Caki2 (cell line): Measurements from ENCODE around the gene RTN4RL2. TPM values are rescaled to one million over a fixed set of nuclear protein-coding genes. Genes with fewer than 3 reads are reported as not detected.
"Not testable (repeated sequence)": the region's sequence is repeated elsewhere in the genome, so short reads cannot be mapped to it uniquely, and the experiment has no call there.

ENCODE experiments used
- DNase-seq: peaks from one replicate; pipeline ENCODE4 v3.0.0-alpha.2; 2015; ENCODE audit warnings: low read depth
- in situ Hi-C: cut with HindIII; loops from 2 replicates; pipeline ENCODE4 v1.10.0; 2016; ENCODE audit warnings: low sequenced_read_pairs, low pct_unique_long_range_greater_than_20kb, mixed read lengths
- total RNA-seq: library from RNA; depleted of rRNA; stranded (reverse); fragments of >200 nt; shearing (Covaris generic); gene quantifications from 2 replicates; pipeline ENCODE4 v1.2.3, GENCODE V29; 2014; ENCODE audit warnings: low replicate concordance

The RTN4RL2 gene
- total RNA-seq, 1 experiment from 2014 or later = not detected

- no peak for DNase-seq
- in situ Hi-C loops = no loop called here
Measured at GRCh38 chr11:57429946-57430345, 30.4 kb upstream of the RTN4RL2 start.

GRCh38 chr11:57430952-57431351 lies 29.4 kb upstream of the RTN4RL2 start:
- DNase-seq = no peak

GRCh38 chr11:57432149-57432561 lies 28.2 kb upstream of the RTN4RL2 start:
- no peak for DNase-seq
- in situ Hi-C loops = no loop called here

More at GRCh38 chr11:57430952-57431351, 29.4 kb upstream of the RTN4RL2 start:
- in situ Hi-C loops = no loop called here

- DNase-seq = no peak
- in situ Hi-C loops = no loop called here
Measured at GRCh38 chr11:57432714-57433163, 27.6 kb upstream of the RTN4RL2 start.

DNA sequence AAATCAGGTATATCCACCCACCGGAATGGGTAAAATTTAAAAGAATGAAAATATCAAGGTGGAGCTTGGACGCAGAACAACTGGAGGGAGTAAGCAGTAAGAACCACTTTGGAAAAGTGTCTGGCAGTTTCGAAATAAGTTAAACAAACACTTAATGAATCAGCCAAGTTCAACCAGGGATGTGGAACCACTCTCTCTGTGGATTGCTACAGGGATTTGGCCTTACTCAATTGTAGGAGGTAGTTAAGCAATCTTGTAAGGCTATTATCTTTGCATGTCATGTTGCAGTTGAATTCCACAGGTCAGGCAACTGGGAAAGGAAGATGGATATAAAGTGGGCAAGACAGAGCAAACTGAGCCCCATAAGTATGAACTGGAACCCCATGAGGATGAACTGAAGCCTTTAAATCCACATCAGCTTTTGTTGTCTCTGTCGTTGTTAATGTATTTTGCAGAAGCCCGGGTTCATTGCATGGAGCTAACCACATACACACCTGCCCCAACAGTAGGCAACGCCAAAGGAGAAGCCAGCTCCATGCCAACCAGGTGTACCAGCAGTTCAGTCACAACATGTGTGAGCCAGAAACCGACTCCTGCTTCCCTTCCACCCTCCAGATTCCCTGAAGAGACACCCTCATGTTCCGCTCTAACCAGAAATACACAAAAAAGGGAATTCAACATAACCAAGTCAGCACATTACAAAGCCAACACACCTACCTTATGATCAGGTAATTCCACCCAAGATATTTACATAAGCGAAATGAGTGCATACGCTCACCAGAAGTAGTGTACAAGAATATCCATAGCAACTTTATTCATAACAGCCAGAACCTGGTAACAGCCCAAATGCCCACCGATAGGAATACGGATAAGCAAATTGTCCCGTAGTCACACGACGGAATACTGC lies 25.4 kb upstream of the RTN4RL2 start:
- in situ Hi-C loops = no loop called here
- DNase-seq = peak; percentile 40

DNA sequence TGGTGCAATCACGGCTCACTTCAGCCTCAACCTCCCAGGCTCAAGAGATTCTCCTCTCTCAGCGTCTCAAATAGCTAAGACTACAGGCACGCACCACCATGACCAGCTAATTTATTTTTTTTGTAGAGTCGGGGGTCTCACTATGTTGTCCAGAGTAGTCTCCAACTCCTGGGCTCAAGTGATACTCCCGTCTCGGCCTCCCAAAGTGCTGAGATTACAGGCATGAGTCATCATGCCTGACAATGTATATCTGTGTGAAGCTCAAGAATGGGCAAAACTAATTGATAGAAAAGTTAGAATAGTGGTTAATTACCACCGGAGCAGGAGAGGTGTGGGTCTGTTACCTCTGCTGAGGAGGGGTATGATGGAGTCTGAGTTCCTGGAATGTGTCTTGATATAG lies 24.3 kb upstream of the RTN4RL2 start:
- in situ Hi-C loops = no loop called here
- DNase-seq = no peak

- no peak for DNase-seq
- in situ Hi-C loops = no loop called here
Measured at GRCh38 chr11:57438345-57439285, 21.7 kb upstream of the RTN4RL2 start.

DNA sequence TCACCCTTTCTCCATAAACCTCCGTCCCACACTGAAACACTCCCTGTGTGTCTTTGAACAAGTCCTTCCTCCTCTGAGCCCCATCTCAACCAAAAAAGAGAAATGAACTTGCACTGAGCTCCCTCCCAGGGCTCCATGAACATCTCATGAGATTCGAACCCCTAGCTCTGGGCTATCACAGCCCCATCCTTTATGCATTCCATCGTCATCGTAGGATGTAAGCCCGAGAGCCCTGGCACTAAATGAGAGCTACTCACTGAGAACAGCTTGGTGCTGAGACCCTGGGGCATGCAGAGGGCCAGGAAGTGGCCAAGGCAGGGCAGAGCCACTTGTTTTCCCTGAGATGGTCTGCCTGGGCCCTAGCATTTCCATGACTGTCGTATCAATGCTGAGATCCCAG lies 20.5 kb upstream of the RTN4RL2 start:
- DNase-seq = no peak
- in situ Hi-C loops = no loop called here

GRCh38 chr11:57440744-57441414 lies 19.4 kb upstream of the RTN4RL2 start:
- no peak for DNase-seq
- in situ Hi-C loops = no loop called here

DNA sequence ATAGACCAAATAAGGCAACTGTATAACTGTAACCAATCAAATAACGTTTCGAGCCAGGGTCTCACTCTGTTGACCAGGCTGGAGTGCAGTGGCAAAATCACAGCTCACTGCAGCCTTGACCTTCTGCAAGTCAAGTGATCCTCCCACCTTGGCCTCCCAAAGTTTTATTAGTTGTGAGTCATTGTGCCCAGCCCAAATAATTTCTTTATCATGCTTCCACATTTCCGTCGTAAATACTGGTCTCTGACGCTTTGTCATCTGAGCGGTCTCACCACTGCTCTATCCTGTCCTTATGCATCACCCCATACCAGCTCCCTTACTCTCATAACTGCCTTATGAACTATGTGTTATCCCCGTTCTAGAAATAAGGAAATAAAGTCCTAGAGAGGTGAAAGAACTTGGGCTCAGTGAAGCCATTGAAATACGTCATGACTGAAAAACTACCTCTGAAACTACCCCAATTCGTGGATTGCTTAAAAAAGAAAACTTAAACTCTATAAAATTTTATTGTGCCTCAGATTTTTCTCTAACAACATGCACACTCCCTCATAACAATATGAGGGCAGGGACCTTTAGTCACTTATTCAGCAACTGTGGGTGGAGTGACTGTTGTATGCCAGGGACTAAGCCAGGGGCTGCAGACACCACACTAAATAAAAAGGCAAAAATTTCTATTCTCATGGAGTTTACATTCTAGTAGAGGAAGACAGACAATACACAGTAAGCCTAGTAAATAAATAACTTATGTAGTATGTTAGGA lies 15.8 kb upstream of the RTN4RL2 start:
- in situ Hi-C loops = no loop called here
- DNase-seq = no peak

GRCh38 chr11:57445122-57445394 lies 15.3 kb upstream of the RTN4RL2 start:
- in situ Hi-C loops, DNase-seq: not testable (repeated sequence)

GRCh38 chr11:57446055-57446454 lies 14.3 kb upstream of the RTN4RL2 start:
- in situ Hi-C loops = no loop called here
- DNase-seq = no peak

DNA sequence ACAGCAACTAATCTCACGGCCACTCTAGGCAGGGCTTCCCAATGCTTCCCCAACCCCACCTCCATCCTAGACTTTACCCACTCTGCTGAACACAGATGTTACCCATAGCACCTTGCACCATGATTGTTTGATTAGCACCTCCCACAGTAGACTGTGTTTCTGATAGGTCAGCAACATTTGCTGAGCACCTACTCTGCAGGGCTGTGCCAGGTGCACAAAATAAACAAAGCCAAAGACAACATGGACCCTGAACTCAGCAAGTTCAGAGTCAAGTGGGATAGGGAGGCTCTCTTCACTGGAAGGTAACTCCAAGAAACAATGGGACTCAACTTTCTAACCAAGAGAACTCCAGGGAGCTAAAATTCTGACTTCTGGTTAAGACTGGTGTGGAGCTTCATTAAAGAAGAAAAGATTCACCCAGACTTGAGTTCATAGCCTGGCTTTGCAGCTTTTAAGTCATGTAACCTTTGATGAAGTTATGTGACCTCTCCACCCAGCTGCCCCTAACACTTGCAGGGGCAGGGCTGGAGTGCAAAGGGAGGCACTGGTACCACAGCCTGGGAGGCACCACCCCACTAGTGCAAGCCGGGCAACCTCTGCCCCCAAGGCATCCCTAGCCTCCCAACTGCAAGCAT lies 6.7 kb upstream of the RTN4RL2 start:
- no peak for DNase-seq
- in situ Hi-C loops = no loop called here

DNA sequence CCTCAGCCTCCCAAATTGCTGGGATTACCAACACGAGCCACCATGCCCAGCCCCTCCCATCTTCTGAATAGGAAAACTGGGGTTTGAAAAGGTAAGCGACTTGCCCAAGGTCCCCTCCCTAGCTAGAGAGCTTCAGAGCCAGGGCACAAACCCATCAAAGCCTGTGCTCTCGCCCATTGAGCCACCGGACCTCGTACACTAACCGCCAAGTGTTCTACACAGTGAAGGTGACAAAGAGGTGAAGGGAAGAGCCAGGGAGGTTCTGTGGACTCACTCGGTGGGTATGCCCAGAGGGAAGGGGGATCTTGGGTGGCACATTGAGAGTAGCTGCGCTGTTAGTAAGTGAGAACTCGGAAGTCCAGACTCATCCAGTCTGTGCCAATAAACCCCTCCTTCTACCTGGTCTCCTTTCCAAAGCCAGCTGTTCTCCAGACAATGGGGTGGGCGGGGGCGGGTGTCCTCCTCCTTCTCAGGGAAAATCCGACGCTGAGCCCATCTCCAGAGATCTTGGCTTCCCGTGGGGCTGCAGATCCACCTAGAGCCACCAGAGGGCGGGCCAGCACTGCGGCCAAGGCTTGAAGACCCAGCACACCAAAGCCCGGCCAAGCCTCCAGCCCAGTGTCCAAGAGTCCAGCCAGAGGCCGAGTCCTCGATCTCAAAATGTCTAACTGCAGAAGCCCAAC lies 3.2 kb upstream of the RTN4RL2 start:
- in situ Hi-C loops = no loop called here
- peak; percentile 59 for DNase-seq

GRCh38 chr11:57457643-57458023 lies 2.7 kb upstream of the RTN4RL2 start:
- DNase-seq = no peak
- in situ Hi-C loops = no loop called here

- in situ Hi-C loops = no loop called here
- no peak for DNase-seq
Measured at GRCh38 chr11:57458060-57458409, 2.3 kb upstream of the RTN4RL2 start.
